Activated naive CD8-positive, alpha-beta T cell treated with anti-CD3 and anti-CD28 coated beads, Interleukin-2, amount 50 U/mL, for 24 hours (primary cell): Measurements from ENCODE around the gene FAM234B.

Source experiments
- ATAC-seq: fragments of 150-1000 bp; cut with Tn5 transposase; one replicate; pipeline ENCODE4 v1.10.0; 2021
- DNase-seq: peaks from one replicate; pipeline ENCODE4 v3.0.0; 2021
- H3K27ac Mint-ChIP-seq: one replicate; pipeline ENCODE4 v1.8.0; 2021; ENCODE audit warnings: mild to moderate bottlenecking, mixed read lengths
- H3K27me3 Mint-ChIP-seq: one replicate; pipeline ENCODE4 v1.8.0; 2021; ENCODE audit warnings: mixed read lengths
- H3K36me3 Mint-ChIP-seq: one replicate; pipeline ENCODE4 v1.8.0; 2021; ENCODE audit warnings: low read depth, mixed read lengths
- H3K4me1 Mint-ChIP-seq: one replicate; pipeline ENCODE4 v1.8.0; 2021; ENCODE audit warnings: mixed read lengths
- H3K4me3 Mint-ChIP-seq: one replicate; pipeline ENCODE4 v1.8.0; 2021; ENCODE audit warnings: mild to moderate bottlenecking, moderate library complexity, mixed read lengths
- H3K9me3 Mint-ChIP-seq: one replicate; pipeline ENCODE4 v1.8.0; 2021; ENCODE audit warnings: mixed read lengths

Gene FAM234B

DNA sequence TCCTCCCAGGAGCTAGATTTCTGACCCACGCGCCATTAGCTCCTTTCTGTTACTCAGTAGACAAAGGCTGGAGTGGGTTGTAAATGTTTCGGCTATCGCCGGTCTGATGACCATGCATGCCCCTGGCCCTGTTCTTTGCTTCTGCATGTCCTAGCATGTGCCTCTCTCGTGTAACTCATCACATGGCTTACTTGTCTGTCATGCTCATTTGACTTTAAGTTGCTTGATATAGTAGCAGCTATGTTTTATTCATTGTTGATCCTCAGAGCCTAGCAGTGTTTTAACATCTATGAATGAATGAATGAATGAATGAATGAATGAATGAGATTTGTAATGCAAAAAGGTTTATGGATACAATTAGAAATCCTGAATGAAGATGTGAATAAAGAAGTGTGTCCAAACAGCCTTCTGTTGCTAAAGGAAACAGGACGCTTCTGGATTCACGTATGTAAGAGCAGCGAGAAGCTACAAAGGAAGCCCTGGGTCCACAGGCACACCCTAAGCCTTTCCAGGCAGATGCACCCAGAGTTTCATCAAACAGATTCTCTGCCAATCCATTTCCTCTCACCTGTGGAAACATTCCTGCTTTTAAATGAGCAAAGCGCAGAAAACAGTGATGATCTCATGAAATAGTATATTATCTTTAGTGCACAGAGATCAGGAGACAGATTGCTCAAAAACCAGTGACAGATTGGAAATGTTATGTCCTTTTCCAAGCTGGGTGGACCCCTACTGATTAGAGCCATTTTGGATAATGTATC lies 55.8 kb downstream of the FAM234B start:
- Mint-ChIP-seq H3K9me3 (no peaks in the 10 kb centered on the region), H3K4me1 (peaks cover 60% of the 10 kb centered on the region), H3K27me3 (no peaks in the 10 kb centered on the region), H3K4me3 (peak overlapping the region; percentile 70), H3K36me3 (no peaks in the 10 kb centered on the region), H3K27ac (peak overlapping the region; percentile 89)
- ATAC-seq (no peak), DNase-seq (no peak)

DNA sequence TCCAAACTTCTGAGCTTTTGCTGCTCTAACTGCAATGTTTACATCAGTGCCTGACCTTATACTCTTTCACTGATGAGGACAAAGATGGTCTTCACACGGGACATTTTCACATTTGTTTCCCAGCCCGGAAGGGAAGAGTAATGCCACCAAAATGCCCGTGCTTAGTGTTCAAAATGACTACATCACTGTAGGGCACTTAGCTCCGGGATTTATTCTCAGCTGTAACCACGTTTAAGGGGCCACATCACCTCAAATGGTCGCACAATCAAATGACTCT lies 56.4 kb downstream of the FAM234B start:
- DNase-seq = peak; percentile 9
- ATAC-seq = no peak
- H3K4me3 Mint-ChIP-seq = peak overlapping the region; percentile 70
- H3K36me3 Mint-ChIP-seq = no peaks in the 10 kb centered on the region
- H3K4me1 Mint-ChIP-seq = peaks cover 60% of the 10 kb centered on the region
- H3K27ac Mint-ChIP-seq = peak overlapping the region; percentile 89
- H3K27me3 Mint-ChIP-seq = no peaks in the 10 kb centered on the region
- no peaks in the 10 kb centered on the region for H3K9me3 Mint-ChIP-seq

DNA sequence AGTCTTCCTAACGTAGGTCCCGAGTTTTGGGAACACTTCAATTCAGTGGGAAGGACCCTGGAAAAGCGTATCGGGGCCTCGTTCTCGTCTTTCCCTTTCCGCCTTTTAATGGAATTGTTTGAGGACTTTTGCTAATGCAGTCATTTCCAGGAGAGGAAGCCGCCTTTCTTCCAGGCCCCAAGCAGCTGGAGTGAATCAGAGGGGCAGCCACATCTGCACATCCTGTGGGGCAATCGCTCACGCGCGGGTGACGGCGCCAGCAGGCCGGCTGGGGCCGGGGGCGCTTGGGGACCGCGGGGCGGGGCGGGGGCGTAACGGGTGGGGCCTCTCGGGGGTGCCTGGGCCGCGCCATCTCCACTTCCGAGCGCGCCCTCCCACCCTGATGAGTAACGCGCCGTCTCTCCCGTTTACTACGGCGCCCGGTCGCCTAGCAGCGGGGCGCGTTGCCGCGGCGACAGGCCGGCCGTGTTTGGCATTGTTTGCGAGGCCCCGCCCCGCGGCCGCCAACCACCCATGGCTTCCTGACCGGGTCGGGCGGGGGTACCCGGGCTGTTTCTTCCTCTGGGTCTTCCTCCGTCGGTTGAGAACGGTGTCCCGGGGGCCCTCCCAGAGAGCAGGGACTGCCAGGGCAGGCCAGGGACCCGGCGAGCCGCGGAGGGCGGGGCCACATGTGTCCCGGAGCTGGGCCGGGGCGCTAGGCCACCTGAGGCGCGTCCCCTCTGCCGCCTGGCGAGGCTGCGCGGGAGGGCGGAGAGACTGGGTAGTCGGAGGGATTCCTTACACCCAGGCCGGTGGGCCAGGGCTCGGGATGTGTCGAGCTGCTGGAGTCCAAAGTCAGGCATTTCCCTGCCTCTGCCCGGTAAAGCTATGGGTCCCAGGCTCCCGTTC lies 56.9 kb downstream of the FAM234B start:
- ATAC-seq = peak; percentile 87
- H3K4me1 Mint-ChIP-seq = peaks cover 60% of the 10 kb centered on the region
- DNase-seq = peak; percentile 88
- no peaks in the 10 kb centered on the region for H3K36me3 Mint-ChIP-seq
- peak overlapping the region; percentile 89 for H3K27ac Mint-ChIP-seq
- H3K9me3 Mint-ChIP-seq = no peaks in the 10 kb centered on the region
- H3K27me3 Mint-ChIP-seq = no peaks in the 10 kb centered on the region
- peak overlapping the region; percentile 70 for H3K4me3 Mint-ChIP-seq

DNA sequence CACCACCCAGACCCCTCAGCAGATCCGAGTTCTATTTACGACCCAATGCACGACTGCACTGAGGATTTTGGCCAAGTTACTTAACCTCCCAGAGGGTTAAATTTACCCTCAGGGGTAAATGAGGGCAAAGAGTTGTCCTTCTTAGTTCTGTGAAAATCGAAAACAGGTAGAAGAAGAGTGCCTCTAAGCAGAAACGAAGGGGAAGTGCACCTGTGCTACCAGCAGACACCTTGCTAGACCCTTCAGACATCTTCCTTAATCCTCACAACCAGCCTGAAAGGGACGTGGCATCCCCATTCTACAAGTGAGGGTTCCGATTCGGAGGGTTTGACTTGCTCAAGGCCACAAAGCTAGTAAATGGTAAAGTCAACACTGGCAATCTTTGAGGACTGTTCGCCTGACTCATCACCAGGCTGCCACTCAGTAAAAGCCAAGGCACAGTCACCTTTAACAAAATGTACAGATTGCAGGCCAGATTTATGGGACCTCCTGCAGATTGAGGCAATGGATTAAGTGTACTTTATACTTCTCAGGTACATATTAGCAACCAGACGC lies 57.7 kb downstream of the FAM234B start:
- H3K27me3 Mint-ChIP-seq = no peaks in the 10 kb centered on the region
- H3K4me3 Mint-ChIP-seq = peak overlapping the region; percentile 68
- ATAC-seq = no peak
- H3K36me3 Mint-ChIP-seq = no peaks in the 10 kb centered on the region
- peak overlapping the region; percentile 79 for H3K27ac Mint-ChIP-seq
- DNase-seq = peak; percentile 22
- H3K9me3 Mint-ChIP-seq = no peaks in the 10 kb centered on the region
- H3K4me1 Mint-ChIP-seq = peaks cover 60% of the 10 kb centered on the region

DNA sequence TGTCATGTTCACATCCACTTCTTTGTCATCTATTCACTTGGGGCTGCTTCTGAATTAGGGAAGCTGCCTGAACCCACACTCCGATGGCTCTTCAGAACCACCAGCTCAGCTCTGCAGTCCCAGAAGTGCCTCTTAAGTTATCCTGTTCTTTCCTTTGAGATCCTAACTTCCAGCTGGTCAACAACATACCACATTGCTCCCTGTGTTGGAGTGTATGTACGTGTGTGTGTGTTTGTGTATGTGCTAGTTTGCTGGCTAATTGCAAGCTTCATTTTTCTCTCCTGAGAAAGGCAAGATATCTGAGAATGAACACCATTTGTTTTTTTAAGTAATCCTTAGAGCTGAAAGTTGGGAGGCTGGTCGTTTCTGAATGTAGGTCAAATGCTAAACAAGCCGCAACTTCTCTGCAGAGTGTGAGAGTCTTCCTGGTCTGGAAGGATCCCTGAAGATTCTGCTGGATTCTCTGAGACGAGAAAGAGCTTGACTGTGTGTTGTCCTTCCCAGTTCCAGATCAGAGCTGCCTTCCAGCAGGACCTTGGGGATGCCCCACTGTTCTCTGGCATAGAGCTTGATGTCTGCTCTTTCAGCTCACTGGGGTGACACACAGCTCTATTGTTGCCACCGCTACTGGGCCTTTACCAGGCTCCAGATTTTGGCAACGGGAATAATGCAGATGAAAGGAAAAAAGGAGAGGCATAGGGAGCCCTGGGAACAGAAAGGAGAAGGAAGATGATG lies 58.4 kb downstream of the FAM234B start:
- Mint-ChIP-seq H3K4me1 (peaks cover 56% of the 10 kb centered on the region), H3K27me3 (no peaks in the 10 kb centered on the region), H3K9me3 (no peaks in the 10 kb centered on the region), H3K27ac (peak overlapping the region; percentile 79), H3K36me3 (no peaks in the 10 kb centered on the region), H3K4me3 (peak overlapping the region; percentile 17)
- DNase-seq (no peak), ATAC-seq (no peak)

DNA sequence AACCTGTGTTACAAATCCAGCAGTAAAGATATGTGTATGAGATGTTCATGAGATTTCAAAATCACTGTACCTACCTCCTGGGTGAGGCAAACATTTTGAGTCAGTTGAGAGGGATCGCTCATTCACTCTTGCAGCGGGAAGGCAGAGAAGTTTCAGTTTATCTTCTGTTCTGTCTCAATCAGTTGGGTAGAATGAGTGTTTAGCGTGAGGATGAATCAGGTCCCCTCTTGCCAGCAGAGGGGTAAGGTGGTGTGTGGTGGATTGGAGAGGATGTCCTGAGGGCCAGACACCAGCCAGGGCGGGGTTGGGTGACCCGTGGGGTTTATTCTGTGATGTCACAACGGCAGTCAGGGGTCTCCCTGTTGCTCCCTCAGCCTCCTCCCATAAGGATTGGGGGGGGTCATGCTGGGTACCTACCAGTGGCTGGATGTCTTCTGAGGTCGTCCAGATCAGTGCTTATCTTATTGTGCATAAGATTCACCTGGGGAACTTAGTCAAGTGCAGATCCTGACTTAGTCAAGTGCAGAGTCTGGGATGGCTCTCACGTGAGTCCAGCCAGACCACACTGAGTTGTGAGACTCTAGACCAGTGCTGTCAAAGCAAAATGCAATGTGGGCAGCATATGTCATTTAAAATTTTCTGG lies 59.3 kb downstream of the FAM234B start, which contains the start of gene GSG1:
Gene GSG1 (minus strand): TSS at position 277 of the 643 bp plus-strand sequence. CDS start 155 bp downstream, at position 122.
- H3K4me1 Mint-ChIP-seq = peaks cover 47% of the 10 kb centered on the region
- no peaks in the 10 kb centered on the region for H3K36me3 Mint-ChIP-seq
- no peak within 1 kb of the TSS for H3K4me3 Mint-ChIP-seq
- ATAC-seq = peak; percentile 29
- H3K27ac Mint-ChIP-seq = peak within 1 kb of the TSS; percentile 79
- H3K27me3 Mint-ChIP-seq = no peaks in the 10 kb centered on the region
- H3K9me3 Mint-ChIP-seq = no peaks in the 10 kb centered on the region
- DNase-seq = peak; percentile 16

DNA sequence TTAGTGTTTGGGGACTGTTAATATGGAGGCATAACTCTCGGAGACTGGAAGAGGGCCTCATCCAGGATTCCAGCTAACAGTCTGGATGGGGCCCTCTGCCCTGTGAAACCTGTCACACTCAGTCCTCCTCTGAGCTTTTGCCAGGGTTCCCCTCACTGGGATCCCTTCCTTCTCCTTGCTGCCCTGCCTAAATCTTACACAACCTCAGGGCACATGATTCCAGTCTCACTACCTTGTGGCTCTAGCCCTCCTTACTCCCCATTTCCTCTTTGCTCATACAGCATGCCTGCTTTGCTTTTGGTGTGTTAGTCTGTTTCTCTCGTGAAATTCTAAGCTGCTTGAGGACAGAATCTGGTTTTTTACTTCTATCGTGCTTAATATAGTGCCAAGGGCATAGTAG lies 60.2 kb downstream of the FAM234B start:
- Mint-ChIP-seq H3K9me3 (no peaks in the 10 kb centered on the region), H3K27ac (no peak overlapping the region), H3K4me3 (no peak overlapping the region), H3K27me3 (no peaks in the 10 kb centered on the region), H3K4me1 (peaks cover 38% of the 10 kb centered on the region), H3K36me3 (no peaks in the 10 kb centered on the region)
- ATAC-seq = no peak
- no peak for DNase-seq

DNA sequence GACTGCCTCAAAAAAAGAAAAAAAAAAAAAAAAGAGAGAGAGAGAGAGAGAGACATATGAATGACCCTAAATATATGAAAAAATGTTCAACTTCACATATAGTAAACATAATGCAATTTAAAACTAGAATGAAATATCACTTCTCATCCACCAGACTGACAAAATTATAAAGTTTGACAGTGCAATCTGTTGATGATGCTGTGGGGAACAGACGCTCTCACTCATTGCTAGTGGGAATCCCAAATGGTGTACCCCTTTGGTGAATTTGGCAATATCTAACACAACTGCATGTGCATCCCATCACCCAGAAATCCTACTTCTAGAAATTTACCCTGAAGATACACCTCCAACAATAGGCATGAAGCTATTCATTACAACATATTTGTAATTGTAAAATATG lies 61.6 kb downstream of the FAM234B start:
- no peaks in the 10 kb centered on the region for H3K9me3 Mint-ChIP-seq
- no peak overlapping the region for H3K27ac Mint-ChIP-seq
- DNase-seq (no peak), ATAC-seq (no peak)
- H3K4me1 Mint-ChIP-seq = peaks cover 24% of the 10 kb centered on the region
- no peak overlapping the region for H3K4me3 Mint-ChIP-seq
- no peaks in the 10 kb centered on the region for H3K27me3 Mint-ChIP-seq
- H3K36me3 Mint-ChIP-seq = no peaks in the 10 kb centered on the region

DNA sequence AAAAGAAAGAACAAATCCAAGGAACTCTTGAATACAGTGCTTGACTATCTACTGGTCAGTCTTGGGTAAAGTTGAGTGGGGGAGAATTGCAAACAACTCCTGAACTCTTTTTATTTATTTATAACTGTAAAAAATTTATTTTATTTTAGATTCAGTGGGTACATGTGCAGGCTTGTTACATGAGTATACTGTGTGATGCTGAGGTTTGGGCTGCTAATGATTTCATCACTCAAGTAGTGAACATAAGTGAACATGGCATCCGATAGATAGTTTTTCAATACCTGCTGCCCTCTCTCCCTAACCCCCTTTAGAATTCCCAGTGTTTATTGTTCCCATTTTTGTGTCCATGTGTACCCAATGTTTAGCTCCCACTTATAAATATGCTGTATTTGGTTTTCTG lies 62.5 kb downstream of the FAM234B start:
- Mint-ChIP-seq H3K9me3 (no peaks in the 10 kb centered on the region), H3K36me3 (no peaks in the 10 kb centered on the region), H3K27me3 (no peaks in the 10 kb centered on the region), H3K27ac (no peak overlapping the region), H3K4me1 (peaks cover 22% of the 10 kb centered on the region), H3K4me3 (no peak overlapping the region)
- no peak for DNase-seq
- no peak for ATAC-seq

DNA sequence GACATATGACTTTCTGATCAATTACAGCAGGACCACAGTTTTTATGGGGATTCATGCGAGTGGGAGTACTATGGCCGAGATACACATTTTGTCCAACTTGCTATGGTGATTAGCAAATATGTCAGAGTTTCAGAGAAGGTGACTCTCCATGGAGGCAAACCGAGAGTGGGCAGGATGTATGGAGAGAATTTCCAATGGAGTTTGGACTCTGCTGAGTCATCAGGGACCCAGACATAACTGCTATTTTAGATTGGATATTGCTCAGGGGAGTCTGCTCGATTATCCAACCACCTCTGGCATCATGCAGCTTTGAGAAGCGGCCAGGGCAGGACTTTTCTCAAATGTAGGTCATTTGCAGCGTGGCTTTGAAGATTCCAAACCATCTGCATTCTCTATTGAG lies 68.8 kb downstream of the FAM234B start:
- Mint-ChIP-seq H3K27me3 (peaks cover 2% of the 10 kb centered on the region), H3K36me3 (no peaks in the 10 kb centered on the region), H3K9me3 (no peaks in the 10 kb centered on the region), H3K27ac (no peak overlapping the region), H3K4me1 (no peaks in the 10 kb centered on the region), H3K4me3 (no peak overlapping the region)
- no peak for ATAC-seq
- DNase-seq = no peak

DNA sequence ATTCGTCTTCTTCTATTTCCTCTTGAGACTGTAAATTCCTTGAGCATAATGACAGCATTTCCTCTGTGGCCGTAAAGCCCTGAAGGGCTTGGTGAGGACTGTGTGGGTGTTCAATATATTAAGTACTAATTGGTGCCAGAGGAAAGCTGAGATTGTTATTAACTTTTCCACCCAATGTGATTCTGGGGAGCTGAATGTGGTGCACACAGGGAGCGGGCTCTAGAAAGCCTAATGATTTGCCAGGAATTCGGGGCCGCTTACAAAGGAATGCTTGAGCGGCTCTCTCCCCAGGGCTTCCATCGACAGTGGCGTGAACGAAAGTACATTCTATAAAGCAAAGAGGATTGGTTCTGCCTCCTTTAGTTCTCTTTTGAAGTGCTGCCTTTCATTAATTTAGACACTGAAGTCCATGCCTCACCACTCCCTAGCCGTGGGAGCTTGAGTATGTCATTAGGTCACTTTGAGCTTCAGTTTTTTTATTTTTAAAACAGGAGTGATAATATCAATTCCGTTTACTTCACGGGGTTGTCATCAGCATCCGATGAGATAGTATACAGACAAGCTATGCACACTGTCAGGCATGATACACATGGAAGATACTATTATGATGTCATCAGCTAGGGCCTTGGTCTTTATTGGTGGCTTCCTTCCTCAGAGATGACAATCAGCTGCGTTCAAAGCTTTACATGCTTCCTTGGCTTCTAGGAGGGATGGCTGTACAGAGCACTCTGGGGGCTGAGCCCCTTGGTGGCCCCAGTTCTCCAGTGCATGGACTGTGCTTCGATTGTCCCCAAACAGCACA lies 70.3 kb downstream of the FAM234B start:
- DNase-seq (no peak), ATAC-seq (no peak)

DNA sequence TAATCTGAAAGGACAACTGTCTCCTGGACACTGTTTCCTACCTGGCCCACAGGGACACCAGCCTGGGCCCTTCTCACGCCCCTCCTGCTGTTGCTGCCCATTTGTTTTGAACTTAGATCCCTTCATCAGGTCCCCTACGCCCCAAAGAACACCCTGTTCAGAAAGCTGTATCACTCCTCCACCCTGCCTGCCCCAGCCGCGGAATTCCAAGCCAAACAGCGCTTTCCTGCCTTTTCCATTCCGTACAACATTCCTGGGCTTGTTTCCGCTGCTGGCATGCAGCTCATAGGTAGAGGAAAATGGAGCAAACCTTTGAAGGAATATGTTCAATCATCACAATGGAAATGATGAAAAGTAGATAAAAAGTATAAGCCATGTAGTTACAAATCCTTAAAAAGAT lies 72.1 kb downstream of the FAM234B start:
- Mint-ChIP-seq H3K36me3 (no peaks in the 10 kb centered on the region), H3K27ac (no peak overlapping the region), H3K27me3 (peaks cover 2% of the 10 kb centered on the region), H3K4me3 (no peak overlapping the region), H3K9me3 (no peaks in the 10 kb centered on the region), H3K4me1 (no peaks in the 10 kb centered on the region)
- no peak for ATAC-seq
- DNase-seq = no peak

More for the DNA sequence above, 70.3 kb downstream of the FAM234B start:
- Mint-ChIP-seq H3K9me3 (no peaks in the 10 kb centered on the region), H3K36me3 (no peaks in the 10 kb centered on the region), H3K4me1 (no peaks in the 10 kb centered on the region), H3K27me3 (peaks cover 2% of the 10 kb centered on the region), H3K4me3 (no peak overlapping the region), H3K27ac (no peak overlapping the region)

DNA sequence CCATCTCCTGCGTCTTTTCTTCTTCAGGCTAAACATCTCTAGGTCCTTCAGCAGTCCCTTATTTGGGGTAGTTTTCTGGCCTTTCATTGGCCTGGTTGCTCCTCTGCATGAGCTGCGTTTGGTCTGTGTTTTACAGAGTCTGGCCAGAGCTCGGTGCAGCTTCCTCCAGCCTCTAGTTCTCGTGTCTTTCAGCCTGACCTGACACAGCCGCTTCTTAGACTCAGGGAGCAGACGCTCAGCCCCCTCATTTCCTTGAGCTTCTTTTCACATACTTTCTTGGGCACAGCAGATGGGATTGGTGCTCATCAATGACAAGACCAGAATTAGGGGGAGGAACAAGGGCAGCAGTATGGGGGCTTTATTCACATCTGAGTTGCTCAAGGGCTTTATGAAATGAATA lies 72.8 kb downstream of the FAM234B start:
- no peaks in the 10 kb centered on the region for H3K36me3 Mint-ChIP-seq
- no peak for ATAC-seq
- no peak for DNase-seq
- no peak overlapping the region for H3K4me3 Mint-ChIP-seq
- no peaks in the 10 kb centered on the region for H3K9me3 Mint-ChIP-seq
- H3K27me3 Mint-ChIP-seq = peaks cover 2% of the 10 kb centered on the region
- no peaks in the 10 kb centered on the region for H3K4me1 Mint-ChIP-seq
- no peak overlapping the region for H3K27ac Mint-ChIP-seq
